Measurements from ENCODE around the gene EFCAB5. TPM values are rescaled to one million over a fixed set of nuclear protein-coding genes. Genes with fewer than 3 reads are reported as not detected.

The EFCAB5 gene
- total RNA-seq, 1 experiment from 2014 or later = 0.07 TPM

DNA sequence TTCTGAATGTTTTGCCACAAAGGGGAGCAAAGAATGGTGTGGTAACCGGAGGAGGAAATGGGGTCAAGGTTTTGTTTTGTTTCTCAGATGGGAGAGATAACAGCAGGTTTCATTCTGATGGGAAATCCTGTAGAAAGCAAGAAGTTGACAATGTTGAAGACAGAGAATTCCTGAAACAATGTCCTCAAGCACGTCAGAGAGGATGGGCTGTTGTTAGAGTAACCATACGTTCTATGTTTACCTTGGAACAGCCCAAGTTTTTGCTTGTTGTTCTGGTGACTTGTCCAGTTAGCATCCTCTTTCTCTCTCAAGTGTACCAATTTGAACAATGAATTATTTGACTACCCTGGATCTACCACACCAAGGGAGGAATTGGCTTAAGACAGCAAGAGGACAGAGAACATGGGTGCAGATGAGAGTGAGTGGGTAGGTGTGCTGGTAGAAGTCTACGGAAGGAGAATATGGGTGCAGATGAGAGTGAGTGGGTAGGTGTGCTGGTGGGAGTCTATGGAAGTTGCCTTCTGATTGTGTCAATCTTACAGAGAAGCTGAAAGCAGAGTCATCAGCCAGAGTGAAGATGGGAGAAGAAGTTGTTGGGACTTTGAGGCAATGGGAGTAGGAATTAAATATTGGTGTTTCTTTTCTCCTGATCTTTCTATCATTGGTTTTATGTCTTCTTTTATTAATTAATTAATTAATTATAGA lies 160.4 kb downstream of the EFCAB5 start:
- intact Hi-C loops (cut with micrococcal nuclease) = no loop called here
- TF ChIP-seq, protein P1, sequence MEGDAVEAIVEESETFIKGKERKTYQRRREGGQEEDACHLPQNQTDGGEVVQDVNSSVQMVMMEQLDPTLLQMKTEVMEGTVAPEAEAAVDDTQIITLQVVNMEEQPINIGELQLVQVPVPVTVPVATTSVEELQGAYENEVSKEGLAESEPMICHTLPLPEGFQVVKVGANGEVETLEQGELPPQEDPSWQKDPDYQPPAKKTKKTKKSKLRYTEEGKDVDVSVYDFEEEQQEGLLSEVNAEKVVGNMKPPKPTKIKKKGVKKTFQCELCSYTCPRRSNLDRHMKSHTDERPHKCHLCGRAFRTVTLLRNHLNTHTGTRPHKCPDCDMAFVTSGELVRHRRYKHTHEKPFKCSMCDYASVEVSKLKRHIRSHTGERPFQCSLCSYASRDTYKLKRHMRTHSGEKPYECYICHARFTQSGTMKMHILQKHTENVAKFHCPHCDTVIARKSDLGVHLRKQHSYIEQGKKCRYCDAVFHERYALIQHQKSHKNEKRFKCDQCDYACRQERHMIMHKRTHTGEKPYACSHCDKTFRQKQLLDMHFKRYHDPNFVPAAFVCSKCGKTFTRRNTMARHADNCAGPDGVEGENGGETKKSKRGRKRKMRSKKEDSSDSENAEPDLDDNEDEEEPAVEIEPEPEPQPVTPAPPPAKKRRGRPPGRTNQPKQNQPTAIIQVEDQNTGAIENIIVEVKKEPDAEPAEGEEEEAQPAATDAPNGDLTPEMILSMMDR (conservative IDR thresholded peaks at IDR 0.05; ENCODE audit: low read depth, low read length) = no peak
- no peak for TF ChIP-seq EZH2 (IDR thresholded peaks at IDR 0.05; ENCODE audit: low read length, unreplicated experiment)
- no peak for TF ChIP-seq EZH2phosphoT487 (IDR thresholded peaks at IDR 0.05; ENCODE audit: borderline replicate concordance, low read length)
- no peaks in the 10 kb centered on the region for H4K20me1 ChIP-seq (ENCODE audit: low read length)
- H3K4me1 ChIP-seq (ENCODE audit: insufficient read depth, low read length) = 0 out of 2 replicates have a peak, but pooled peaks cover 4% of the 10 kb centered on the region
- ChIA-PET POLR2A (ENCODE audit: unreplicated experiment) (no interaction called here), CTCF (no interaction called here)
- no peaks in the 10 kb centered on the region for H3K9me2 ChIP-seq (replicated peaks; ENCODE audit: low read length)
- H3K9ac ChIP-seq (ENCODE audit: low read length) = no peak overlapping the region
- DNase-seq (no peak), ATAC-seq (no peak)
- no peak overlapping the region for H3K4me2 ChIP-seq (ENCODE audit: low read length)
- no TSS peak for BruUV-seq (replicated peaks)
- H3K27ac ChIP-seq (ENCODE audit: low read length) = no peak overlapping the region
- no peak overlapping the region for H3K4me3 ChIP-seq (ENCODE audit: low read length)
- no peaks in the 10 kb centered on the region for H3K9me3 ChIP-seq (ENCODE audit: low read length)
- no peaks in the 10 kb centered on the region for H3F3A ChIP-seq (ENCODE audit: low read length, unreplicated experiment)
- no peaks in the 10 kb centered on the region for H3K36me3 ChIP-seq (ENCODE audit: low read depth, low read length)
- H3K27me3 ChIP-seq (ENCODE audit: low read length) = no peaks in the 10 kb centered on the region
- H3K79me2 ChIP-seq (ENCODE audit: low read length) = no peaks in the 10 kb centered on the region
- no peak overlapping the region for H2AFZ ChIP-seq (ENCODE audit: low read length)

DNA sequence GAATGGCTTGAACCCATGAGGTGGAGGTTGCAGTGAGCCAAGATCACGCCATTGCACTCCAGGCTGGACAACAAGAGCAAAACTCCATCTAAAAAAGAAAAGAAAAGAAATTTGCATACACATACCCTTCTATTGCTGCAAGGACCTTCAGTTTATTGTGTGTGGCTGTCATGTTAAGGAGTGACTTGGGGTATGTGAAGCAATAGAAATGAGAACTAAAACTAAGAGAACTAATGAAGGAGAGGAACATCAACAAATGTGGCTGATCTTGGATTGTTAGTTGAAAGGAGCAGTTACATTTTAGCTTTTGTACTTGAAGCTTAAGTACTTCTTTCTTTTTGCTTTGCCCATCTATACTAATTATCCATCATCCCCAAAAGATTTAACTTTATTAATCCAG lies 162.5 kb downstream of the EFCAB5 start:
- BruUV-seq (replicated peaks) = no TSS peak
- ATAC-seq (no peak), DNase-seq (no peak)
- Histone ChIP-seq H2AFZ (ENCODE audit: low read length) (no peak overlapping the region), H3K27ac (ENCODE audit: low read length) (no peak overlapping the region), H3K36me3 (ENCODE audit: low read depth, low read length) (no peaks in the 10 kb centered on the region), H3K9ac (ENCODE audit: low read length) (no peak overlapping the region), H4K20me1 (ENCODE audit: low read length) (no peaks in the 10 kb centered on the region), H3K9me2 (replicated peaks; ENCODE audit: low read length) (no peaks in the 10 kb centered on the region), H3F3A (ENCODE audit: low read length, unreplicated experiment) (no peaks in the 10 kb centered on the region), H3K27me3 (ENCODE audit: low read length) (no peaks in the 10 kb centered on the region), H3K4me2 (ENCODE audit: low read length) (no peak overlapping the region), H3K79me2 (ENCODE audit: low read length) (no peaks in the 10 kb centered on the region), H3K4me1 (ENCODE audit: insufficient read depth, low read length) (0 out of 2 replicates have a peak, but pooled peaks cover 4% of the 10 kb centered on the region), H3K4me3 (ENCODE audit: low read length) (no peak overlapping the region), H3K9me3 (ENCODE audit: low read length) (no peaks in the 10 kb centered on the region)
- POLR2A ChIA-PET (ENCODE audit: unreplicated experiment) = no interaction called here
- intact Hi-C loops (cut with micrococcal nuclease) = loop anchor here (1.0 to 2.0 kb wide), 3 partner anchors 133 to 232 kb away; no protein-coding TSS in a partner anchor
- no peak for TF ChIP-seq EZH2phosphoT487 (IDR thresholded peaks at IDR 0.05; ENCODE audit: borderline replicate concordance, low read length)
- TF ChIP-seq EZH2 (IDR thresholded peaks at IDR 0.05; ENCODE audit: low read length, unreplicated experiment) = no peak
- TF ChIP-seq, protein P1 (conservative IDR thresholded peaks at IDR 0.05; ENCODE audit: low read depth, low read length) = no peak
- CTCF ChIA-PET = interaction anchor here (1.6 kb wide), 1 partner anchor 133 kb away, joined by 32 read pairs; no protein-coding TSS in a partner anchor
